WTC11 (cell line): ENCODE results near the gene DAB1.

Experiments
- ATF1 ChIP-seq: sonication (generic); formaldehyde crosslinking; IDR thresholded peaks from 2 replicates; pipeline ENCODE4 v1.8.1; 2023; ENCODE audit warnings: mild to moderate bottlenecking, moderate library complexity, missing genetic modification reagents
- CREB1 ChIP-seq: sonication (generic); formaldehyde crosslinking; IDR thresholded peaks from 2 replicates; pipeline ENCODE4 v1.8.0; 2023; ENCODE audit warnings: mild to moderate bottlenecking, missing genetic modification reagents
- FOXJ3 ChIP-seq: sonication (generic); formaldehyde crosslinking; IDR thresholded peaks from 2 replicates; pipeline ENCODE4 v1.9.0; 2021; ENCODE audit warnings: missing genetic modification reagents, mild to moderate bottlenecking, borderline replicate concordance
- JUN ChIP-seq: sonication (generic); formaldehyde crosslinking; IDR thresholded peaks from 2 replicates; pipeline ENCODE4 v1.8.0; 2023; ENCODE audit warnings: mild to moderate bottlenecking, missing genetic modification reagents
- NR2C2 ChIP-seq: sonication (generic); formaldehyde crosslinking; IDR thresholded peaks from 2 replicates; pipeline ENCODE4 v1.8.0; 2022; ENCODE audit warnings: mild to moderate bottlenecking, missing genetic modification reagents
- NR3C1 ChIP-seq: sonication (generic); formaldehyde crosslinking; conservative IDR thresholded peaks from 2 replicates; pipeline ENCODE4 v1.8.1; 2023; ENCODE audit warnings: low read depth, mild to moderate bottlenecking, missing genetic modification reagents
- ZBTB21 ChIP-seq: sonication (generic); formaldehyde crosslinking; IDR thresholded peaks from 2 replicates; pipeline ENCODE4 v1.8.1; 2023; ENCODE audit warnings: mild to moderate bottlenecking, missing genetic modification reagents, borderline replicate concordance
- ZNF121 ChIP-seq: sonication (generic); formaldehyde crosslinking; IDR thresholded peaks from 2 replicates; pipeline ENCODE4 v1.8.0; 2023; ENCODE audit warnings: missing genetic modification reagents
- TF ChIP-seq, protein P1 (sequence below): fragments of 200-600 bp; IDR thresholded peaks from 2 replicates; pipeline ENCODE4 v1.8.0; 2022; ENCODE audit warnings: antibody characterized with exemption
- TF ChIP-seq, protein P2 (sequence below): sonication (generic); formaldehyde crosslinking; IDR thresholded peaks from 2 replicates; pipeline ENCODE4 v1.8.0; 2023; ENCODE audit warnings: missing genetic modification reagents
- TF ChIP-seq, protein P3 (sequence below): sonication (generic); formaldehyde crosslinking; IDR thresholded peaks from 2 replicates; pipeline ENCODE4 v1.8.1; 2023; ENCODE audit warnings: mild to moderate bottlenecking, missing genetic modification reagents, moderate library complexity

DNA sequence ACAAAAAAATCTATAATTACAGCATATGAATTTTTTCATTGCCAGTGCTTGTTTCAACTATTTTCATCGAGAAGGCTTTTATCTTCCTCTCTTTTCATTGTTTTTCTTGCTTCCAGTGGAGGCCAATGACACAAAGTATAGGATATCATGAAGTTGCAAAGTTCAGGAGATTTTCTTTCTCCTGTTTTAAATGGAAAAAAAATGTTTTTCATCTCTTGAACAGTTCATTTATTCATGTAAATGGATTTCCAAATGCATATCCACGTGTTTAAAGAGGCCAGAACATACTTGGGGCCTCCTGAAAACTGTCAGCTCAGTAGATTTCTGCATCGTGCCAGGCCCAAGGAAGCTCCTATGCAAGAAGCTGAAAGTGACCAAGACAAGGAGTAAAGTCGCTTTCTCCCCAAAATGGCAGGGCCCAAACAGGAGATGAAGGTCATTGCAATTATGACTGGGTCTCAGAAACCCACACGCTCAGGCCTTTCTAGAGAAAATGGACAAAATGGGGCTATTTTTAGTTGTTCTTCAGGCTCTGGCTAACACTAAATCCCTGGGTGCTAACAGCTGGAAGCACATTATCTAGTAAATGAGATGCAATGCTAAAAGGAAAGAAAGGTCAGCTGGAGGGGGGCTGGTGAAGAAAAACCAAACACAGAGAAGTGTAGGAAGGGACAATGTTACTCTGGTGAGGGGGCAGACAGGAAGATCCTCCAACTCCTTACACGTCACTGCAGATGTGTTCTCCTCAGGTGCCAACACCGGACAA lies 321.1 kb downstream of the DAB1 start:
- TF ChIP-seq FOXJ3 (CRISPR knock-in tag) (no peak), NR3C1 (CRISPR knock-in tag) (no peak), NR2C2 (no peak), CREB1 (CRISPR knock-in tag) (no peak), ZBTB21 (CRISPR knock-in tag) (no peak), ATF1 (no peak), JUN (CRISPR knock-in tag) (no peak), ZNF121 (CRISPR knock-in tag) (no peak)
- TF ChIP-seq, protein P1, sequence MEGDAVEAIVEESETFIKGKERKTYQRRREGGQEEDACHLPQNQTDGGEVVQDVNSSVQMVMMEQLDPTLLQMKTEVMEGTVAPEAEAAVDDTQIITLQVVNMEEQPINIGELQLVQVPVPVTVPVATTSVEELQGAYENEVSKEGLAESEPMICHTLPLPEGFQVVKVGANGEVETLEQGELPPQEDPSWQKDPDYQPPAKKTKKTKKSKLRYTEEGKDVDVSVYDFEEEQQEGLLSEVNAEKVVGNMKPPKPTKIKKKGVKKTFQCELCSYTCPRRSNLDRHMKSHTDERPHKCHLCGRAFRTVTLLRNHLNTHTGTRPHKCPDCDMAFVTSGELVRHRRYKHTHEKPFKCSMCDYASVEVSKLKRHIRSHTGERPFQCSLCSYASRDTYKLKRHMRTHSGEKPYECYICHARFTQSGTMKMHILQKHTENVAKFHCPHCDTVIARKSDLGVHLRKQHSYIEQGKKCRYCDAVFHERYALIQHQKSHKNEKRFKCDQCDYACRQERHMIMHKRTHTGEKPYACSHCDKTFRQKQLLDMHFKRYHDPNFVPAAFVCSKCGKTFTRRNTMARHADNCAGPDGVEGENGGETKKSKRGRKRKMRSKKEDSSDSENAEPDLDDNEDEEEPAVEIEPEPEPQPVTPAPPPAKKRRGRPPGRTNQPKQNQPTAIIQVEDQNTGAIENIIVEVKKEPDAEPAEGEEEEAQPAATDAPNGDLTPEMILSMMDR, result no peak
- TF ChIP-seq, protein P2, sequence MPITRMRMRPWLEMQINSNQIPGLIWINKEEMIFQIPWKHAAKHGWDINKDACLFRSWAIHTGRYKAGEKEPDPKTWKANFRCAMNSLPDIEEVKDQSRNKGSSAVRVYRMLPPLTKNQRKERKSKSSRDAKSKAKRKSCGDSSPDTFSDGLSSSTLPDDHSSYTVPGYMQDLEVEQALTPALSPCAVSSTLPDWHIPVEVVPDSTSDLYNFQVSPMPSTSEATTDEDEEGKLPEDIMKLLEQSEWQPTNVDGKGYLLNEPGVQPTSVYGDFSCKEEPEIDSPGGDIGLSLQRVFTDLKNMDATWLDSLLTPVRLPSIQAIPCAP (CRISPR knock-in tag), result no peak
- TF ChIP-seq, protein P3, sequence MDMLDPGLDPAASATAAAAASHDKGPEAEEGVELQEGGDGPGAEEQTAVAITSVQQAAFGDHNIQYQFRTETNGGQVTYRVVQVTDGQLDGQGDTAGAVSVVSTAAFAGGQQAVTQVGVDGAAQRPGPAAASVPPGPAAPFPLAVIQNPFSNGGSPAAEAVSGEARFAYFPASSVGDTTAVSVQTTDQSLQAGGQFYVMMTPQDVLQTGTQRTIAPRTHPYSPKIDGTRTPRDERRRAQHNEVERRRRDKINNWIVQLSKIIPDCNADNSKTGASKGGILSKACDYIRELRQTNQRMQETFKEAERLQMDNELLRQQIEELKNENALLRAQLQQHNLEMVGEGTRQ (CRISPR knock-in tag), result no peak
